Cardiac septum (tissue), 1 donor: ENCODE data around the gene PSRC1. TPM values are rescaled to one million over a fixed set of nuclear protein-coding genes. Genes with fewer than 3 reads are reported as not detected.
A peak's percentile ranks its signal among the peaks of the same experiment; 100 is the strongest.
"Not testable (repeated sequence)": the region's sequence is repeated elsewhere in the genome, so short reads cannot be mapped to it uniquely, and the experiment has no call there.

ENCODE experiments used
- DNase-seq: peaks from one replicate; pipeline ENCODE4 v3.0.0-alpha.2; 2020; ENCODE audit warnings: low spot score
- intact Hi-C: fragments of 100-400 bp; cut with DNase I; formaldehyde crosslinking; loops from one replicate; pipeline ENCODE4 v1.14.0; 2022
- total RNA-seq: library from RNA; stranded (reverse); fragmentation: NEBNext Ultra II Directional; extraction: Animal tissue kit (Norgen Biotek cat#: 25700); gene quantifications from one replicate; pipeline ENCODE4 v1.2.1, GENCODE V29; 2021
- donor health status: DM: no; HTN: no; CAD: no.

The PSRC1 gene
- total RNA-seq, 1 donor from 2014 or later, result 0.59 TPM

DNA sequence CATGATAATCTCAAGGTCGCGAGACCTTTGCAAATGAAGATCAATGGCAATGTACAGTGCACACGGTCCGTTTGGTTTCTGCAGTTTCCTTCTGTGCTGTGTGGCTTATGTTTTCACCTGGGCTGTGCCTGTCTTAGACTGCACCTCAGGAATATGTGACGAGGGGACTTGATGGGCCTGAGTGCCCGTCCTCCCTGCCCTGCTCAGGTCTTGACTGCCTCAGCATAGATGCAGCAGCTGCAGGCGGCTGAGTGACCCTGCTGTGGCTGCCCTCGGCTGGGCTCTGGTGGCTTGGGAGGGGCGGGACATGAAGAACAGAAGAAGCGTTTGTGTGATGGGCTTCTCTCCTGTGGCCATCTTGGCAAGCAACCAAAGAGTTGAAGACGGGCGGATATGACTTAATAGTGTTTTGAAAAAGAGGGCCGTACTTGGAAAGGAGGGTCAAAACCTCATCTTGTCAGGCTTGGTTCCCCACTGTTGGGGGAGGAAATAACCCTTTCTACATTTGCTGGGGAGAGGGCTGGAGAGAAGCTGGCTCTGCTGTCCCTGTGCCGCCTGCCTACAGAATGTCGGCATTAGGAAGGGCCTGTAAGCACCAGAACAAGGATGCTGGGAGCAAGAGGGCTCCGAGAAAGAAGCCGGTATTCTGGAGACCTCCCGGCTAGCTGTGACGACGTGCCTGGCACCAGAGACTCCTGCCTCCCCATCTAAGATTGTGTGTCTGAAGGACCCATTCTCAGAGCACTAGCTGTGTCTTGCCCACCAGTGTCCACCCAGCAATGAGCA is 16.8 kb upstream of the PSRC1 start:
- intact Hi-C loops, result loop anchor here (2.0 kb wide), 1 partner anchor 17 kb away; the partner anchor contains the start of gene PSRC1
- peak; percentile 83 for DNase-seq

DNA sequence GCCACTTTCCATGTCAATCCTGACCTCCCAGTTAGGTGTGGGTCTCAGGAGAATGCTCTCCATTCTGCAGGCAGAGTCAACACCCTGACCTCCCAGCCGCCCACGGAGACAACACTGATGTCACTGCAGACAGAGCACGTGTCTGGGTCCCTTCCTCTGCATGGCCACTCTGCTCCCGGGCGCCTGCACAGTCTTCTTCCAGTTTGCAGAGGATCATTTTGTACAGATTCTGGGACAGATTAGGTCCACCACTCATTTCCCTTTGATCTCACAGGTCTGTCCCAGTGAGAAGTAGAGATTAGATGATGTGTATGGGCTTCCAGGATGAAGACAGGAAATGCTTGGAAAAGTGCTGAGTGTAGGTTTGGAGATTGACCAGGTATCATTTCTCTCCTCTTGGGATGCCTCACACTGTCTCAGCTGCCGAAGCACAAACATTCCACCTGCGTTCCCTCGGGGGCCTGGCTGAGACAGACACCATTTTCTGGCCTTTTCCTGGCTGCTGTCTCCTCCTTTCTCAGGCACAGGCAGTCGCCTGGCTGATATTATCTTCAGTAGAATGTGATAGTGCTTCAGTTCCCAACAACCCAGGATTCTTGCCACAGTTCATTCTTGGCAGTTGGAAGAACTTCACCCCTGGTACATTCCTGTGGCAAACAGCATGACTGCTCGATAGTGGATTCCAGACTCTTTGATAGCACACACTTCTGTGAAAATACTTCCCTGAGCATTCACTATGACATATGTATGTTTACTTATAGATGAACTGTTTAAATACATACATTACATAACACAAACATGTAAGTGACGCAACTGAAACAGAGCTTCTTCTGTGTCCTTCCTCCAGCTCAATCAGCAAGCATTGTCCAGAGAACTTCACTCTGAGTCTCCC is 16.0 kb upstream of the PSRC1 start:
- DNase-seq, result peak; percentile 81
- intact Hi-C loops, result loop anchor here (2.0 kb wide), 1 partner anchor 16 kb away; the partner anchor contains the start of gene PSRC1

DNA sequence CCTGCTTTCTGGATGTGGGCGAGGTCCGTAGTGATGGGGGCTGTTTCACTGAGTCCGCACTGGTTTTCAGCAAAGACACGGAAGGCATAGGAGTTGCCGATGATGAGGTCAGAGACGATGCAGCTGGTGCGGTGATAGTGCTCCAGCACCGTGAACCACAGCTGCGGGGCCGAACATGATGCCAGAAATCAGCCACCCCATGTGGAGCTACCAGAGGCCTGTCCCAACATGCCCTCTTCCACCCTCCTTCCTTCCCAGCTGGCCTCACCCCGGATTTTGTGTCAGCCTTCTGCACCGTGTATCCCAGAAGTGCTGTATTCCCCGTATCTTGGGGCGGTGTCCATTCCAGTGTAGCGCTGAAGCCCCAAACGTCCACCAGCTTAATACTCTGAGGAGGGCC is 13.8 kb upstream of the PSRC1 start:
- DNase-seq, result no peak
- intact Hi-C loops, result no loop called here

DNA sequence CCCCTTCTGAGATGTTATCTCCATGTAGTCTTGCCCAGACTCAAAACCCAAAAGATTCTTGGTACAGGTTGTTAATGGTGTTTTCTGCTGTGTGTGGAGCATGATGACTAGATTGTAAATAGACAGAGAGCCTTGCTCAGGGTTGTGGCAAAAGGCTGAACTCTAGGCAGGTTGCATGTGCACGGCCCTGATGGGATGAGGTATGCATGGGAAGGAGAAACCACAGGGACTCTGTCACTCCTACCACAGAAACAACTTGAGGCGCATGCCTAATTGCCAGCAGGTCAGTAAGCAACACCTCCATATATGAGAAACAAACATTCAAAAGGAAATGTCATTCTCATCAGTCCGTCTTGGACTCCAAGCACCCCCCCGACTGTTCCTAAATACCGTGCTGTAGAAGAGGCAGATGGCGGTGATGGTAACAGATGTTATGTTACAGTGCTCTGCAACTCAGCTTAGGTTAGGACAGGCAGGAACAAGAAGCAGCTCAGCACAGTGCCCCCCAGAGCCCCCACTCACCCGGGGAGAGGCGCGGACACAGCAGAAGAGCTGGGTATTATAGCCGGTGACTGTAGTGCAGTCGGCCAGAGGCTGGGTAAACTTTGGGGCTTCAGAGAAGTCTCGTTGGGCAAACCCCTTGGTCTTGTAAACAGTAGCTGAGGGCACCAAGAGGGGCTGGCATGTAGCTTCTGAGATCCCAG is 12.9 kb upstream of the PSRC1 start:
- intact Hi-C loops, result no loop called here
- DNase-seq, result no peak

DNA sequence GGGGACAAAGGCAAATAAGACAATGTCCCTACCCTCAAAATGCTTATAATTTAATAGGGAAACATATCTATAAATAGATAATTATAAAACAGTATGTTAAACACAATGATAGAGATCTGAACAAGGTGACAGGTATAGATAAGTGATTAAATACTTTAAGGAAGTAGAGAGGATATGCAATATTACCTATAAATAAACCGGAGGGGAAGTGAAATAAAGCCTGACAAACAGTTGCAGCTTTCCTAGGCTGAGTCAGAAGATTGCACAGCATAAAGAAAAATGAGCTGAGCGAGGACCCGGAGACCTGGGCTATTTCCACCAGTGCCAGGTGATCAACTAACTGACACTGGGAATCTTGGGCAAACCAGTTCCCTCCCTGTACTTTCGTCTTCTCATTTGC is 11.5 kb upstream of the PSRC1 start:
- DNase-seq, result no peak
- intact Hi-C loops, result no loop called here

DNA sequence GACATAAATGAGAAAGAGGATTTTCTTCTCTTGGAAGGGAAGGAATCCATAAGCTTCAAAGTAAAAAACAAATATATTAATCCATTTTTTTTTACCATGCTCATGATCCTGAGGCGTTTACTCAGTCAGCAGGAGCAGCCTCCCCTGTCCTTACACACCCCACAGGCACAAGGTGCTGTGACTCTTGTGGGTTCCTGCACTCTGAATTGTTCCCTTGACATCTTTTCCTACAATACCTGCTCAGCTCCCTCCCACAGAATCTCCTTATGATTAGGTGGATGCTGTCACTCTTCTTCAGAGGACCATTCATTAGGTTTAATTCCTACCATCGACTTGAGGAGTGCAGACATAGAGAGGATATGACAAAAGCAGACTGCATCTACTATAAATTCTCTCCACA is 10.1 kb upstream of the PSRC1 start:
- DNase-seq, result no peak
- intact Hi-C loops, result no loop called here

DNA sequence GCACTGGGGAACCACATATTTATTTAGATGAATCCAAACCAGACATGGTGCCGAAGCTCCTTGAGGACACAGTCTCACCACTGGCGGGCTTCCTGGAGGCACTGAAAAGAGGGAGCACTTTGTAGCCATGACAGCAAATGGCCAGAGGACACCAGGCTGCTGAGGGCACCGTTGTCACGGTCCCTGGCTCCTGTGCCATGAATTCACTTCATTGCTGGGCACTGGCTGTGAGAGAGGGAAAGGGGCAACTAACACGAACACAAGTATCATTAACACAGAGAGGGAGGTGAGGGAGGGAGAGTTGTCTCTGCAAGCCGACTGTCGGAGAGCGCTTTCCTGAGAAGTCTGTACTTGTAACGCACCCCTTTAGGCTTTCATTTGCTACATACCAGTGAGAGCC is 9.4 kb upstream of the PSRC1 start:
- no peak for DNase-seq
- intact Hi-C loops, result no loop called here

DNA sequence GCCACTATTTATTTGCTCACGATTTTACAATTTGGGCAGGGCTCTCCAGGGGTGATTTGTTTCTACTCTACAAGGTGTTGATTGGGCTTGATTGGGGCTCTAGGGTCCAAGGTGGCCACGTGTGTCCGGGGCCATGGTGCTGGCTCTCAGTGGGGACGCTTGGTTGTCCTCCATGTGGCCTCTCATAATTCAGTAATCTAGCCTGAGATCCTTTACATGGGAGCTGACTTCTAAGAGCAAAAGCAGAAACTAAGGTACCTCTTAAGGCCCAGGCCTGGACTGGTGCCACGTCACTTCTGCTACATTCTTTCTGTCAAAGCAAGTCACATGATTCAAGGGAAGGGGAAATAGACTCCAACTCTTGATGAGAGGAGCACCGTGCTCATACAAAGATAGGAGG is 8.1 kb upstream of the PSRC1 start:
- intact Hi-C loops, result no loop called here
- DNase-seq, result no peak

DNA sequence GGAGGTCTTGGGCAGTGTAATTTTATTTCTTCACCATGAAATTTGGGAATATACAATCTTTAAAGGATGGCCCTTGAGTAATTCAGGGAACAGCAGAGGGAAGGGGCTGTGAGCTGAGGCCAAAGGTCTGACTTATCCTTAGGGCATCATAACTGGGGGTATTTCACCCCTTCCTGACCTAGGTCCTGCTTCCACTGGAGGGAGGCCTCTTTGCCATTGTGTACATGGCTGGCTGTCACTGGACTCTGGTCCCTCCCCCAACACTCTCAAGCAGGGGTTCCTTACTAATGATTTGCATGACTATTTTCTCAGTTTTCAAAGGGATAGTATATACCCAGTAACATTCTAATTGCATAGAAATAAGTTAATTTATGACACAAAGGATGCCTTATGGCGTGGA is 7.2 kb upstream of the PSRC1 start:
- intact Hi-C loops, result no loop called here
- DNase-seq, result no peak

DNA sequence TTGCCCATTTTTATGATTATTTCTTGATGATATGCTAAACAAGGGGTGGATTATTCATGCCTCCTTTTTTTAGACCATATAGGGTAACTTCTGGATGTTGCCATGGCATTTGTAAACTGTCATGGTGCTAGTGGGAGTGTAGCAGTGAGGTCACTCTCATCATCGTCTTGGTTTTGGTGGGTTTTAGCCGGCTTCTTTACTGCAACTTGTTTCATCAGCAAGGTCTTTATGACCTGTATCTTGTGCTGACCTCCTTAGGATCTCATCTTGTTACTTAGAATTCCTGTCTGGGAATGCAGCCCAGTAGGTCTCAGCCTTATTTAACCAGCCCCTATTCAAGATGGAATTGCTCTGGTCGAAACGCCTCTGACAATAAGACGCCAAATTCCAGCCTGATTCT is 3.8 kb upstream of the PSRC1 start:
- intact Hi-C loops, DNase-seq: not testable (repeated sequence)

DNA sequence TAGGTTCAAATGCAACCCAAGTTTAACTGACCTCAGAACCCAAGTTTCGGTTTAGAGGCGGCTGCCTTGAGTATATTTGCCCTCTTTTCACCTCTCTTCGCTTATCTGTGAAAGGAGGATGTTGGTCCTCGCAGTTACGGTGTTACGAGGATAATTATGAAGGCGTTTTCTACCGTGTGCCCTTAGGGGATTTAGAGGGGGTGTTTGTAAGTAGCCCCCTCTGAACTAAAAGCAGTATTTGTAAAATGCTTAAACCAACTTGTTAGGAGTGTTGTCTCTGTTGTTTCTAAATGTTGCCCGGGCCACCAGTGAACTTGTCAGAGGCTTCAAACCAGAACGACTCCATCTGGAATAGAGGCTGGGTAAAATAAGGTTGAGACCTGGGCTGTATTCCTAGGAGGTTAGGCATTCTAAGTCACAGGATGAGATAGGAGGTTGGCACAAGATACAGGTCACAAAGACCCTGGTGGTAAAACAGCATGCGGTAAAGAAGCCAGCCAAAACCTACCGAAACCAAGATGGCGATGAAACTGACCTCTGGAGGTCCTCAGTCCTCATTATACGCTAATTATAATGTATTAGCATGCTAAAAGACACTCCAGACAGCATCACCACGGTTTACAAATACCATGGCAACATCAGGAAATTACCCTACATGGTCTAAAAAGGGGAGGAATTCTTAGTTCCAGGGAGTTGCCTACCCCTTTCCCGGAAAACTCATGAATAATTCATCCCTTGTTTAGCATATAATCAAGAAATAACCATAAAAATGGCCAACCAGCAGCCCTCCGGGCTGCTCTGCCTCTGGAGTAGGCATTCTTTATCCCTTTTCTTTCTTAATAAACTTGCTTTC is 1.0 kb upstream of the PSRC1 start:
- intact Hi-C loops, result loop anchor here (2.0 to 5.0 kb wide), 2 partner anchors 15 to 248 kb away; no protein-coding TSS in a partner anchor

DNA sequence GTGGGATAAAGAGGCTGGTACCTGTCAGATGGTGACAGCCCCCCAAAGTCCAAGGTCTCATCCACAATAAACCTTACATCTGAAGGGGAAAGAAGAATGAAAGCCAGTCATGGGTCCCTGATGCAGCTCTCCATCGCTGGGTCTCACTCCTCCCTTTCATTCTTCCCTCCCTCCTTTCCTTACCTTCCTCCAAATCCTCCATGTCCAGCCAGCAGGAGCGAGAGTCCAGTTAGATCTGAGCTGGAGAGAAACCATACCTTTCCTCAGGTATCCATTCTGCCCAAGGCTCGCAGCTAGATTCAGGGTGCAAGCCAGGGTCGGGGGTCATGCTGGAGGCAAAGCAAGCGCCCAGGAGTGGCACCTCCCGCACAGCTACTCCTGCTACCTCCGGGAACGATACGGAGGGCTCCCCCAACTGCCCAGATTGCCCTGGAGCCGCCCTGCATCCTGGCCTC is 421 bp downstream of the PSRC1 start:
- no peak for DNase-seq
- intact Hi-C loops, result loop anchor here (2.0 to 5.0 kb wide), 2 partner anchors 16 to 250 kb away; no protein-coding TSS in a partner anchor

More for the DNA sequence above, 1.0 kb upstream of the PSRC1 start:
- DNase-seq, result no peak

DNA sequence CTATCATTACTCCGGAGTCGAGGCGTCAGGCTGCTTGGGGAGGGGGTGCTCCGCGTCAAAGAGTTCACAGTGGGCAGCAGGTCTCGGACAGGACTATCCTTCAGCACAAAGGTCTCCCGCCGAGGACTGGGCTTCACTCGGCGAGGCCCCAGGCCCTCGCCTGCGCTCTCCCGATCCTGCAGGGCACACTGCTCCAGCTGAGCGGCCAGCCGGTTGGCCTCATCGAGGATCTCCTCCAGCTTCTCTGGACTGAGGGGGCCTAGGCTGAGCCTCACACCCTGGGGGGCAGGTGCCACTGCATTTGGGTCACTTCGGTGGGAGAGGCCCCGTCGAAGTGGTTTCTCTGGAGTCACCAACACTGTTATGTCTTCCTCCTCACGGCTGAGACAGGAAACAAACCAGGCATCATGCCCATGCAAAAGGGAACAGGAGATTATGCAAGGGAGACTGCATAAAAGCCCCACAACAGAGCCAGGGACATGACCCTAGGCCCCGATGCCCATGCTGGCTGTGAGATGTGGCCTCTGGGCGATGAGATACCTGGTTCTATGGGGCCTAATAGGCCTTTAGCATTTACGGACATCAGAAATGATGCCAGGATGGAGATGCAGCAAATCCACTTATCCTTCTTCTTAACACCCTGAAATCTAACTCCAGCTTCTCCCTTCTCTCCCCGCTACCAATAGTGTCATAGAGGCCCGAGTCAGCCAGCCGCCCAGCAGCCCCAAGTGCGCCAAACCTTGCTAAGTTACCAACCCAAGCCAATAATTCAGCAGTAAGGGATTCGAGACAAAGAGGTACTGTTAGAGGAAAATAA is 1.1 kb downstream of the PSRC1 start:
- intact Hi-C loops, result loop anchor here (2.0 to 5.0 kb wide), 2 partner anchors 17 to 250 kb away; no protein-coding TSS in a partner anchor
- no peak for DNase-seq

DNA sequence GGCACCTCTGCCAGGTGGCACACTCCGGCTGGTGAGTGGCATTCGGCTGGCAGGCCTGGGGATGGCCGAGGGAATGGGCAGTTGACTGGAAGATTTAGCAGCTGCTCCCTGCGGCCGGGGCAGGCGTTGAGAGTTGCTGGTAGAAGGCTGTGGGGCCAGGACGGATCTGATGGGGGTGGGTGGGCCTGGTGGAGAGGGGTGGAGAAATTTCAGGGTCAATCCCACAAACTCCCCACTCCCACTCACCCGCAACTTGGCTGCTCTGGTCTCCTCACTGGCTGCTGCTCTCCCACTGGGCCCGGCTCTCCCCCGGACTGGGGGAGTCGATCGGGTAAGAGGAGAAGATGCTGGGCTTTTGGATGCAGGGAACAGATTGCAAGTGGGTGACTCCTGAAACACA is 2.1 kb downstream of the PSRC1 start:
- no peak for DNase-seq
- intact Hi-C loops, result loop anchor here (5.0 kb wide), 1 partner anchor 251 kb away; no protein-coding TSS in a partner anchor

DNA sequence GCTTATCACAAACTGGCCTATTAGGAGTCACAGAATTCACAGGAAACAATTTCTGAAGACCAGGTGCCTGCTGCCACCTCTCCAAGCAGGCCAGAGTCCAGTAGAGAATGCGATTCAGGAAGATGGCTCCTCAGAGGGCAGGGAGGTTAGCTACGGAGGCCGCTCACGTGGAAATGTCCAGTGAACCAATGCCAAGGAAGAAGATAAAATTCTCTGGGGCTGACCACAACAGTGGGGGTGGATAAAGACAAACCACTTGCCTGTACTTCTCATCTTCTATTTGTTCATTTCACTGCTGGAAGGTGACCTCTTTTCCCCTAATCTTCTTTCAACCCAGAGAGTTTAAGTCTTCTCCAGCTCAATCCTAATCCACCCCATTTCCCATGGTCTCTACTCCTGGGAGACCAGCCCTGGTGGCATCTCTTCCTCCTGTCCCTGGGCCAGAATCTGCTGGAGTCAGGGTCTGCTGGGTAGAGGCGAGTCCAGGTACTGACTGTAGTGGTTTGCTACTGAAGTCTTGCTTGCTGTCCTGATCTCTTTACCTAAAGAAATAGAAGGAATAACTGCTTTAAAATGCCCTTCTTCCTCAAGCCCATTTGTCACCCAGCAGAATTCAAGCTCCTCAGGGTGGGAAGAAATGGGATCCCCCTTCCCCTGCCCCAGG is 3.2 kb downstream of the PSRC1 start:
- intact Hi-C loops, result loop anchor here (5.0 kb wide), 1 partner anchor 253 kb away; no protein-coding TSS in a partner anchor
- no peak for DNase-seq

DNA sequence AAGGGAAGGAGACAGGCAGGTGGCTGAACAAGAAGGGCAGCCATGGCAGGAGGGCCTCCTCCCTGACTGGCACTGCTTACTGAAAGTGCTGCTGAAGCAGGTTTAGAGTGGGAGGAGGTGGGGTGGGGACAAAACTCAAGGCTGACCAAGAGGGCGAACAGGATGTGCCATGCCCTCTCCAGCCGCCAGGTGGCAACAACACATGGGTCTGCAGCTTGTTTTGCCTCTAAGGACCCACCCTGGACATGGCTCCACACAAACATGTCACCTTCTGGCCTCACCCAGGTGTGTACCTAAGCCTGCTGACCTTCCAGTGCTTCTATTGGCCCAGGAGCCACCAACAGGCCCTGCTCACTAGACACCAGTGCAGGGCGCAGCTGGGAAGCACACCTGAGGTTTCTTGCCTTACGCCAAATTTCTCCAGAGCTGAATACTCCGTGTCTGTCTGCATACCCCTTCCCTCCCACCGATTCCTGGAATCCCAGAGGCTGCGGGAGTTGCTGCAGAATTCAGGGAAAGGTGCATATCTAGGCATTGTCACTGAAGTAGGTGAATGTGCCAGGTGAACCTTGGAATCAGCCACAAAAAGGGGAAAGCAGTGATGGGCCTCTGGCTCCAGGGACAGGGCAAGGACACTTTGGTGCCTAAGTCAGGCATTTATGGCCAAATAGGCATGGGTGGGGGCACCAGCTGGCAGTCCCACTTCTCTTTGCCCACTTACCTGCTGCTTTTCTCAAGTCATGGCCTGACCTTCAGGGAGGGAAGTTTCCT is 5.3 kb downstream of the PSRC1 start:
- intact Hi-C loops, result loop anchor here (1.0 kb wide), 1 partner anchor 122 kb away; no protein-coding TSS in a partner anchor
- DNase-seq, result peak; percentile 90
